H7 (cell line): ENCODE measurements around the gene HLX. TPM values are rescaled to one million over a fixed set of nuclear protein-coding genes. Genes with fewer than 3 reads are reported as not detected.

ENCODE experiments used
- DNase-seq: peaks from one replicate; pipeline ENCODE4 v3.0.0; 2012
- H3K27me3 ChIP-seq: 2 replicates; pipeline ENCODE4 v1.6.0; 2011; ENCODE audit warnings: mild to moderate bottlenecking, low read length; ENCODE audit not compliant: control insufficient read depth, insufficient read depth
- H3K36me3 ChIP-seq: replicated peaks from 2 replicates; pipeline ENCODE4 v1.5.1; 2011; ENCODE audit warnings: low read length; ENCODE audit not compliant: control insufficient read depth, insufficient read depth
- H3K4me3 ChIP-seq: 2 replicates; pipeline ENCODE4 v1.5.1; 2011; ENCODE audit warnings: low read depth, mild to moderate bottlenecking, control low read depth, low read length, moderate library complexity; ENCODE audit not compliant: insufficient read depth
- total RNA-seq: library from RNA; depleted of rRNA; stranded (reverse); fragments of >200 nt; shearing (Covaris generic); gene quantifications from 2 replicates; pipeline ENCODE4 v1.2.3, GENCODE V29; 2014; rRNA removed

HLX gene, protein sequence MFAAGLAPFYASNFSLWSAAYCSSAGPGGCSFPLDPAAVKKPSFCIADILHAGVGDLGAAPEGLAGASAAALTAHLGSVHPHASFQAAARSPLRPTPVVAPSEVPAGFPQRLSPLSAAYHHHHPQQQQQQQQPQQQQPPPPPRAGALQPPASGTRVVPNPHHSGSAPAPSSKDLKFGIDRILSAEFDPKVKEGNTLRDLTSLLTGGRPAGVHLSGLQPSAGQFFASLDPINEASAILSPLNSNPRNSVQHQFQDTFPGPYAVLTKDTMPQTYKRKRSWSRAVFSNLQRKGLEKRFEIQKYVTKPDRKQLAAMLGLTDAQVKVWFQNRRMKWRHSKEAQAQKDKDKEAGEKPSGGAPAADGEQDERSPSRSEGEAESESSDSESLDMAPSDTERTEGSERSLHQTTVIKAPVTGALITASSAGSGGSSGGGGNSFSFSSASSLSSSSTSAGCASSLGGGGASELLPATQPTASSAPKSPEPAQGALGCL
- 0.21 TPM in 1 of 2 replicates, not detected in the other for total RNA-seq

DNA sequence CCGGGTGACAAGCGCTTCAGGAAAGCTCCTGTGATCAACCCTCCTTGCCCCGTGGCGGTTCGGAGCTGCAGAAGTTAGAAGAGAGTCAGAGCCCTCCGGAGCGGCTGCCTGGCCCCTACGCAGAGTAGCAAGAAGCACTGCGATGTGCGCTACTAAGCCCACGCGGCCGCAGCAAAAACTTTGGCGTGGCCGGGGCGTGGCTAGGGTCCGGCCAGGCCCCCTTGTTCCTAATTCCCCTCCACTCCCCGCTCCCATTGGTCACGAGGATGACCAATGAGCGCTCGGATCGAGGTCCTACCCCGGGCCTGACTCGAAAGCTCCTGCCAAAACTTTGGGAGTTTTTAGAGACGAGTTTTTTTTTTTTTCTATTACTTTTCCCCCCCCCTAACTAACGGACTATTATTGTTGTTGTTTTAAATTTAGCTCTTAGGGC, at the start of gene HLX:
Gene HLX, plus strand, starts transcription at position 368 of the 433 bp plus-strand sequence. CDS start 415 bp downstream, outside the sequence.
- peaks cover 97% of the 10 kb centered on the region for H3K27me3 ChIP-seq
- DNase-seq, result peak; percentile 96
- no peaks in the 10 kb centered on the region for H3K36me3 ChIP-seq
- peak within 1 kb of the TSS; percentile 42 for H3K4me3 ChIP-seq

DNA sequence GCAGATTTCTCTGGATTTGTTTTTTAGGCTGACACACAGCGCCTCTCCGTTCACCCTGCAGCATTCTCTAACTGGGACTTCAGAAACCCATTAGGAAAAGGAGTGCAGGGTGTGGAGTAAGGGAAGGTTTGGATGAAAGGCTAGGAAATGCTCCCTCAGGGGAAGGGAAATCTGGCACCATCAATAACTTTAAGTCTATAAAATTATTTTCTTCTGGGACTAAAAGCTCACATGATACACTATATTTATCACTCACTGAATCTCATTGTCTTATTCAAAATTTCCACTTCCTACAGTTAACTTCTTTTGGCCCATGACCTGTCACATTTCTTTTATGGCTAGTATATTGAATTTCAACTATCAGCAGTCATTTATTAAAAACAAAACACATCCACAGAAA, 45.8 kb upstream of the HLX start:
- DNase-seq, result no peak
- no peak overlapping the region for H3K4me3 ChIP-seq
- H3K27me3 ChIP-seq, result no peaks in the 10 kb centered on the region
- H3K36me3 ChIP-seq, result no peaks in the 10 kb centered on the region

DNA sequence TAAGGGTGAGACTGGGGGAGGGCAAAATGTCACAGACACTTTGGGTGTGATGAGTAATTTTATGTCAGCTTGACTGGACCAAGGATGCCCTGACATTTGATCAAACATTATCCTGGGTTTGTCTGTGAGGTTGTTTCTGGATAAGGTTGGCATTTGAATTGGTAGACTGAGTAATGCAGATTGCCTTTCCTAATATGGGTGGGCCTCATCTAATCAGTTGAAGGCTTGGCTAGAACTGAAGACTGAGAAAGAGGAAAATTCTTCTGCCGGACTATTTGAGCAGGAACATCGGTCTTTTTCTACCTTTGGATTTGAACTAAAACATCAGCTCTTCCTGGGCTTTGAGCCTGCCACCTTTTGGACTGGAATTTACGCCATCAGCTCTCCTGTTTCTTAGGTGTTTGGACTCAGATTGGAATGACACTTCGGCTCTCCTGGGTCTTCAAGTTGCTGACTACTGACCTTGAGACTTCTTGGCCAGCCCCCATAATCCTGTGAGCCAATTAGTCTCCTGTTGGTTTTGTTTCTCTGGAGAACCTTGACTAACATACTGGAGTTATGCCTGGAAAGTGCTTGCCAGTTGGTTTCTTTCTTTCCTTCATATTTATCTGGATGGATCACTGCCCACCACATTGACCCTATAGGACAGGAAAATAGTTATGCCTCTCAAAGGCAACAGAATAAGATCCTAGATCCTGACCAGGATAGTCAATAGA, 44.9 kb upstream of the HLX start:
- no peak for DNase-seq
- Histone ChIP-seq H3K4me3 (no peak overlapping the region), H3K27me3 (no peaks in the 10 kb centered on the region), H3K36me3 (no peaks in the 10 kb centered on the region)

DNA sequence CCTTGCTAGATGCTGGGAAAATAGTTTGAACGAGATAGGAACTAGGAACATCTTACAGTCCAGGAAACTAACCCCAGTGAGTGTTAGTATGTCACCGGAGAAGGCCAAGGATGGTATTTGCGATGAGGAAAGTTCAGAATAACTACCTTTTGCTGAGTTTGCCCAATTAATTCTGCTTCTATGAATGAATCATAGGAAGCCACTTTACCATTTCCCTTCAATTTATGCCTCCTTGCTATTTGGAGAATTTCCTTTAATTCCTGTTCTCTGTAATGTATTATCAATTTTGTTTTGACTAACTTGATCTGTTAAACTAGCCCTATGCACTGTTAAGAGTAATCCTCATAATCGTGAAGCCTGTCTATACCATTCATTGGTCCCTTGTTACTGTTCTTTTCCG, 40.7 kb upstream of the HLX start:
- Histone ChIP-seq H3K36me3 (no peaks in the 10 kb centered on the region), H3K27me3 (no peaks in the 10 kb centered on the region), H3K4me3 (no peak overlapping the region)
- no peak for DNase-seq

DNA sequence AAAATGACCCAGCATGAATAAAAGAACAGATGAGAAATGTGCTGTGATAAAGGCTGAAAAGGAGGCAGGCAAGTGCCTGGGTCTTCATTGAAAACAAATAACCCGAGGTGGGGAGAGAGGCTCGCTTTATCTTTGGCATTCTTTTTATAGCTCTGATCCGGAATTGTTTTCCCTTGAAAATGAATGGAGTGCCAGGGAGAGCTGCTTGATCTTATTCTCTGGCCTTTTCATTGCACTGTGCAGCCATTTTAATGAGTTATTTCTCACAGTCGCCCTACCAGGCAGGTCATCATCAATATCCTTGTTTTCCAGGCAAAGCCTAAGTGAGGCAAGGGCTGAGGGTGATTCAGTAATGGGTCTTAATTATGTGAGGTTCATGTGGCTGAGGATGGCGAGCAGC, 39.8 kb upstream of the HLX start:
- no peak overlapping the region for H3K4me3 ChIP-seq
- H3K27me3 ChIP-seq, result no peaks in the 10 kb centered on the region
- DNase-seq, result no peak
- H3K36me3 ChIP-seq, result no peaks in the 10 kb centered on the region

DNA sequence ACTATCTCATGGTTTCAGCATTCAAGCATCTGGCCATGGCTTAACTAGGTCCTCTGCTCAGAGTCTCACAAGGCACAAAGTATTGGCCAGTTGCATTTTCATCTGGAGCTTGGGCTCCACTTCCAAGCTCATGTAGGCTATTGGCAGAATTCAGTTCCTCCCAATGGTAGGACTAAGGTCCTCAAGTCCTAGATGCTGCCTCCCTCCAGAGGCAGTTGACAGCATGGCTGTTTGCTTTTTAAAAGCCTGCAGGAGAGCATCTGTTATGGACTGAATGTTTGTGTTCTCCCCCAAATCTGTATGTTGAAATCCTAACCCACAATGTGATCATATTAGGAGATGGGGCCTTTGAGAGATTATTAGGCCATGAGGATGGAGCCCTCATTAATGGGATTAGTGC, 38.0 kb upstream of the HLX start:
- Histone ChIP-seq H3K36me3 (no peaks in the 10 kb centered on the region), H3K27me3 (no peaks in the 10 kb centered on the region), H3K4me3 (no peak overlapping the region)
- DNase-seq, result no peak

DNA sequence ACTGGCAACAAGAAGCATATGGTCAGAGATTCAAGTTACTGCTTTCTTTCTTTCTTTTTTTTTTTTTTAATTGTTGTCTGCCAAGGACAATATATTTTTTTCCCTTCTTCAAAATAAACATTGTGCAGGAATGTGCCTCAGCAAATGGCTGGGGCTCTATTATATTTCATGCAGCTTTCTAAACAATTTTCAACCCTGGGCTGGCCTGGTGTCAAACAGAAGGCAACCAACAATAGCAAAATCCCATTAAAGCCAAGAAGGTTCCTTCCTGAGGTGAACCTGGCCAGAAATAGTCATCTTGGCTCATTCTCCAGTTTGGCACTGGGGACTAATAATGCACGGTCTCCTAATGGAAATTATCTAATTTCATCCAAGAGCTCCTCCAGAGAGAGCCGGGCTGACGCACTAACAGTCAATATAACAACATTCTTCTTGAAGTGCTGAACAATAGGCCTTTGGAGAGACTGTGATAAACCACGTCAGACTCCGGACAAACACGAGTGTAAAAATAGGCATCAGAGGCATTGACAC, 35.7 kb upstream of the HLX start:
- DNase-seq, result no peak
- Histone ChIP-seq H3K4me3 (no peak overlapping the region), H3K27me3 (no peaks in the 10 kb centered on the region), H3K36me3 (no peaks in the 10 kb centered on the region)

DNA sequence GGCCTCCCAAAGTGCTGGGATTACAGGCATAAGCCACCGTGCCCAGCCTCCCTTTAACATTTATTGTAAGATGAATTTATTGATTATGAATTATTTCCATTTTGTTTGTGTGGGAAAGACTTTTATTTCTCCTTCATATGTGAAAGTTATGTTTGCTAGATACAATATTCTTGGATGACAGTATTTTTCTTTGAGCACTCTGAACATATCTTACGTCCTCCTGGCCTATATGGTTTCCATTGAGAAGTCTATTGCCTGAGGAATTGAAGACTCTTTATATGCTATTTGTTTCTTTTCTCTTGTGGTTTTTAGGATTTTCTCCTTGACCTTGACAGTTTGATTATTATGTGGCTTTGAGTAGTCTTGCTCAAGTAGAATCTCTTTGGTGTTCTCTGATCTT, 26.8 kb upstream of the HLX start:
- Histone ChIP-seq H3K27me3 (no peaks in the 10 kb centered on the region), H3K36me3 (no peaks in the 10 kb centered on the region), H3K4me3 (no peak overlapping the region)
- no peak for DNase-seq

DNA sequence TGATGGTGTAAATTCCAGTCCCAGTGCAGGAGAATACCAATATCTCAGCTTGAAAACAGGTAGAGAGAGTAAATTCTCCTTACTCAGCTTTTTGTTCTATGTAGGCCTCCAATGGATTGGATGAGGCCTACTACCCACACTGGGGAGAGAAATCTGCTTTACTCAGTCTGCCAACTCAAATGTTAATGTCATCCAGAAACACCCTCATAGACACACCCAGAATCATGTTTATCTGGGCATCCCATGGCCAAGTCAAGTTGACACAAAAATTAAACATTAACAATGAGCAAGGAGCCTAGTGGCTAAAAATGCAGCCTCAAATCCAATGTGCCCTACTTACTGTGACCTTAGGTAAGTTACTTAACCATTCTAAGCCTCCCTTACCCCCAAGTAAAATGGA, 6.9 kb upstream of the HLX start:
- Histone ChIP-seq H3K36me3 (no peaks in the 10 kb centered on the region), H3K4me3 (no peak overlapping the region), H3K27me3 (peaks cover 29% of the 10 kb centered on the region)
- no peak for DNase-seq

DNA sequence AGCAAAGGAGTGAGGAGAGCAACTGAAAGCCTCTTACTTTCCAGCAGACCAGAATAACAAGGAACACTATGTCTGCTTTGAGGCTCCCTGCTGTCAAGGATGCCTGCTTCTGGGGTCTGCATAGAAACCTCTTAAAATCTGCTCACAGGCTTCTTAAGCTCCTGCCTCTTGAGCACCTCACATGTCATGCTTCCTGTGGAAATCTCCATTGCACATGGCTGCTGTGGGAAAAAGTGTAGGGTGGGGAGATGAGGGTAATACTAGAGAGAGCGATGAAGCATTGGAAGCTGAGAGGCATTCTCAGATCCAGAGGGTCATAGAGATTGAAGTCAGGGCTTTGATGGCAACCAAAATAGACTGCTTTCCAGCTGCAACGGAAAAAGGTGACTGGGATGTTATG, 6.2 kb upstream of the HLX start:
- DNase-seq, result peak; percentile 2
- no peak overlapping the region for H3K4me3 ChIP-seq

DNA sequence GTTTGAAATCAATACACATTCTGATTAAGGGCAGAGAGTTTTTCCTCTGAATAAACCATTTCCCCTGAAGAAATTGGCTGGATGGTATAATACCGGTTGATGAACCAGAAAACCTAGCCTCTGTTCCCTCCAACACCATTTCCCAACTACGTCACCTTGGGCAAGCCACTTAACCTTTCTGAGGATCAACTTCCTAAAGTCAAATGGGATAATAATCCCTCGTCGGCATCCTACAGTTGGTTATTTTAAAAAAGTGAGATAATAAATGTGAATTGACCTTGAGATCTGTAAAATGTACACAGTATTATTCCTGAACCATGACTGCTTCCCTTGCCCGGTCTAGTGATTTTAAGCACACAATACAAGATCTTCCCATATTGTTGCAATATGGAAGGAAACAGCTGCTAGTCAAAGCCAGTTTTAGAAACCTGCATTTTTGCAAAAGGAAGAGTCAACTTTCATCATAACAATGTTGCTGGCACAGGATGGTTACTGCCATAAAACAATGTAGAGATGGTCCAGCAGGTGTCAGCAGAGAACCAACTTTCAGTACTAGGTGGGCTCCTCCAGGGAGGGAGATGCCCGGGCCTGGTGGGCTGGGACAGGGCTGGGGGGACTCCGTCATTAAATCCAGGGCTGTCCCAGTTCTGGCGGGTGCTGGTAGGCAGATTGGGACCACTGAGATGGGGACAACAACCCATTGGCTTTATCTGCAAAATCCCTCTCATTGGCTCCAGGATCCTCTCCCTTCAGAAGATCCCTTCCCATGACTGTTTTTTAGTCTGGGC, 5.2 kb upstream of the HLX start:
- H3K36me3 ChIP-seq, result no peaks in the 10 kb centered on the region
- H3K27me3 ChIP-seq, result peaks cover 47% of the 10 kb centered on the region
- DNase-seq, result peak; percentile 74
- H3K4me3 ChIP-seq, result no peak overlapping the region

More for the DNA sequence above, 6.2 kb upstream of the HLX start:
- H3K27me3 ChIP-seq, result peaks cover 37% of the 10 kb centered on the region
- no peaks in the 10 kb centered on the region for H3K36me3 ChIP-seq

DNA sequence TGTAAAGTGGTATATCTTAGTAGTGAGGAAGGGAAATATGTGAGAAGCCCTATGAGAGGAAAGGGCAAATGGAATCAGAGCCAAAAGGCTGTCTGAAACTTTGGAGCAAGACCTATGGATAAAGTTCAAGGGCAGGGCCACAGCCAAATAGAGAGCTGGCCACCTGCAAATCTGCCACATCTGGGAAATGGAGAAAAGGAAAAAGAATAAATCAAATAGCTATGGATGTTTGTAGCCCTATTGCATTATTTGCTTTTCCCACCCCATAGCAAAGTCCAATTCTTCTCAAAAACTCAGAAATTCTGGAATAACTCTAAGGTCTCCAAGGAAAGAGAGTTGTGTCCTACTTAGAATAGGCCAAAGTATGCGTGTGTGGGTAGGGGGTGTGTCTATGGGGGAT, 4.0 kb upstream of the HLX start:
- Histone ChIP-seq H3K36me3 (no peaks in the 10 kb centered on the region), H3K27me3 (peaks cover 59% of the 10 kb centered on the region), H3K4me3 (no peak overlapping the region)
- DNase-seq, result no peak

DNA sequence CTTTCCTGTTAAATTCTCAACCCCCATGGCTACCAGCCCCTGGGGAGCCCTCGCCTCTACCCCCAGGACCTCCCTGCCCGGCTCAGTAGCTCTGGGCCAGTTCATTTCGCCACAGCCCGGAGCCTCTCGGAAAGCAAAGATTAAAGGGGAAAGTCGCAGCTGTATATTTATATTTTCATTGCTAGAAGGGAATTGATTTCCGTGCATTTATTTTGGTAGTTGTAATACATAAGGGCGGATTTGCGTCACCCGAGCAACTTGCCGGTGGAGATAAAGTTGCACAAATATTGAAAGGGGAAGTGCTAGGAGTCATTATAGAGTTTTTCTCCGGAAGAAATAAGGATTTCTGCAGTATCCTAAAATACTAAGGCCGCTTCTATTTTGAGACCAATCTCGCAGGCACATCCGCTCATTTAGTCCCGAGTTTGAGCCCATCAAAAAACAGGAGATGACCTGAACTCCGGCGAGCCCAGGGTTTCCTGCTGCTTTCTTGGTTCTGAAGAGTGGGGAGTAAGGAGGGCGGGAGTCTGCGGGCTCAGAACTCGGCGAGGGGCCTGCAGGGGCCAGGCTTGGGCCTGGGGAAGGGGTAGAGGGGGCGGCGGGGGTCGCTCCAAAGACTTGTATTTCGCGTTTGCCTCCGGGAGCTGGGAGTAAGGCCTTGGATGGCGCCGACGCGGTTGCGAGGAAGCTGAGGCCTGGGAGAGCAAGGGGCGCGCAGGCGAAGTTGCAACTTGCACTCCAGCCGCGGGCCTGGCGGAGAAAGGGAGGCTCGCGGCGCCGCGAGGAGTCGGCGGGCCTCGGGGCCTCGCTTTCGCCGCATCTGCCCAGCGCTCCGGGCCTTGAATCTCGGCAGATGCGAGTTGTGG, 2.5 kb upstream of the HLX start:
- no peaks in the 10 kb centered on the region for H3K36me3 ChIP-seq
- peaks cover 74% of the 10 kb centered on the region for H3K27me3 ChIP-seq
- peak overlapping the region; percentile 48 for H3K4me3 ChIP-seq
- DNase-seq, result peak; percentile 82
